SK-N-DZ (cell line): Measurements from ENCODE around the gene RPL31.
A peak's percentile ranks its signal among the peaks of the same experiment; 100 is the strongest.
"Not testable (repeated sequence)": the region's sequence is repeated elsewhere in the genome, so short reads cannot be mapped to it uniquely, and the experiment has no call there.

Experiments
- DNase-seq: peaks from one replicate; pipeline ENCODE4 v3.0.0-alpha.2; 2015; ENCODE audit warnings: low spot score

RPL31 gene

GRCh38 chr2:101025561-101025960 lies 23.5 kb downstream of the RPL31 start:
- no peak for DNase-seq

- no peak for DNase-seq
Measured at GRCh38 chr2:101026253-101026701, 24.2 kb downstream of the RPL31 start.

- no peak for DNase-seq
Measured at GRCh38 chr2:101026923-101027469, 24.9 kb downstream of the RPL31 start.

- no peak for DNase-seq
Measured at GRCh38 chr2:101027852-101028251, 25.8 kb downstream of the RPL31 start.

- DNase-seq = no peak
Measured at GRCh38 chr2:101030866-101031554, 28.9 kb downstream of the RPL31 start.

GRCh38 chr2:101032084-101032776 lies 30.1 kb downstream of the RPL31 start:
- no peak for DNase-seq

- DNase-seq = no peak
Measured at GRCh38 chr2:101036562-101036961, 34.5 kb downstream of the RPL31 start.

- no peak for DNase-seq
Measured at GRCh38 chr2:101037161-101037755, 35.2 kb downstream of the RPL31 start.

- DNase-seq = no peak
Measured at GRCh38 chr2:101038455-101039255, 36.6 kb downstream of the RPL31 start.

- no peak for DNase-seq
Measured at GRCh38 chr2:101040072-101040471, 38.0 kb downstream of the RPL31 start.

- DNase-seq = peak; percentile 71
Measured at GRCh38 chr2:101040761-101041160, 38.7 kb downstream of the RPL31 start.

- no peak for DNase-seq
Measured at GRCh38 chr2:101041413-101041812, 39.3 kb downstream of the RPL31 start.

- no peak for DNase-seq
Measured at GRCh38 chr2:101045330-101045729, 43.2 kb downstream of the RPL31 start.

GRCh38 chr2:101047075-101047766 lies 45.1 kb downstream of the RPL31 start:
- no peak for DNase-seq

GRCh38 chr2:101047774-101048173 lies 45.7 kb downstream of the RPL31 start:
- DNase-seq = no peak

GRCh38 chr2:101048756-101049155 lies 46.7 kb downstream of the RPL31 start:
- no peak for DNase-seq

GRCh38 chr2:101050886-101051285 lies 48.8 kb downstream of the RPL31 start:
- DNase-seq = not testable (repeated sequence)

GRCh38 chr2:101052147-101052546 lies 50.1 kb downstream of the RPL31 start:
- DNase-seq = no peak

GRCh38 chr2:101053117-101053516 lies 51.0 kb downstream of the RPL31 start:
- no peak for DNase-seq
